Mucosa of descending colon (tissue), 3 donors: ENCODE data around the gene DSTYK. TPM values are rescaled to one million over a fixed set of nuclear protein-coding genes. Genes with fewer than 3 reads are reported as not detected.
A peak's percentile ranks its signal among the peaks of the same experiment; 100 is the strongest.

Experiments used
- ATAC-seq: fragments of 200-7000 bp; cut with Tn5 transposase; one replicate; pipeline ENCODE4 v1.9.1; 2020; ENCODE audit warnings: mild to moderate bottlenecking, moderate library complexity
- DNase-seq, 3 donors: peaks; one replicate each; pipeline ENCODE4 v3.0.0-alpha.2; 2020
- H3K36me3 ChIP-seq: fragments of 200-600 bp; one replicate; pipeline ENCODE4 v1.8.0; 2021; ENCODE audit warnings: low read depth, mild to moderate bottlenecking
- H3K4me1 ChIP-seq: fragments of 200-600 bp; one replicate; pipeline ENCODE4 v1.8.0; 2021; ENCODE audit warnings: low read depth, mild to moderate bottlenecking
- H3K4me3 ChIP-seq: fragments of 200-600 bp; one replicate; pipeline ENCODE4 v1.8.0; 2021; ENCODE audit warnings: mild to moderate bottlenecking
- H3K9me3 ChIP-seq: fragments of 200-600 bp; one replicate; pipeline ENCODE4 v1.8.0; 2021; ENCODE audit warnings: mild to moderate bottlenecking
- intact Hi-C, 2 donors: fragments of 100-400 bp; cut with DNase I in 1 of 2; cut with micrococcal nuclease in 1 of 2; formaldehyde crosslinking; loops; one replicate each; pipeline versions ENCODE4 v1.11.0 to v1.11.1; 2022; cut with DNase I, micrococcal nuclease
- total RNA-seq, 3 donors: library from RNA; stranded (reverse); fragmentation: NEBNext Ultra II Directional in 2 of 3; extraction: Animal tissue kit (Norgen Biotek cat#: 25700) in 2 of 3; gene quantifications; one replicate each; pipeline versions ENCODE4 v1.2.1 to v1.2.4, GENCODE V29; 2021 to 2023
- TF ChIP-seq, protein P1 (sequence below): fragments of 200-600 bp; IDR thresholded peaks from one replicate; pipeline ENCODE4 v1.8.0; 2022; ENCODE audit warnings: antibody characterized with exemption, mild to moderate bottlenecking
- donor health status: DM: no; HTN: no; CAD: no; lungs with moderate emphysema.
- donor health status: DM: no; HTN: no; CAD: no.
- donor health status: DM: no; HTN: yes; CAD: no.

DSTYK gene
- total RNA-seq, 3 donors from 2014 or later: 5.3 to 13.9 (median 5.8) TPM

DNA sequence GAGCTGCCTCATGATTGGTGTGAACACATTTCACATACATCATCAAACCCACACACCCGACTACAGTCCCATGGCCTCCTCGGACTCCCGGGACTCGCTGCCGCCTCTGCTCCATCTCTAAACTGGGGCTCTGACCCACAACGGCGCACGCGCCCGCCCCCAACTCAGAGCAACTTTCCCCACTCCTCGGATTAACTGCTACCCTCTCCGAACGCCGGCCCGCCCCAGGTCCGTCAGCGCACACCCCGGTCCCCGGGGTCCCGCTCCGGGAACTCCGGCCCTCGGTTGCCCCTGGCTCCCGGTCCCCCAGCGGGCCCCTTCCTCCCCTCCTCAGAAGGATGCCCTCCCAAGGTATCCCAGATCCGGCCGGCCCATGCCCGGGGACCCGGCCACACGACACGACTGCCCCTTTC is 740 bp downstream of the DSTYK start:
- TF ChIP-seq, protein P1, sequence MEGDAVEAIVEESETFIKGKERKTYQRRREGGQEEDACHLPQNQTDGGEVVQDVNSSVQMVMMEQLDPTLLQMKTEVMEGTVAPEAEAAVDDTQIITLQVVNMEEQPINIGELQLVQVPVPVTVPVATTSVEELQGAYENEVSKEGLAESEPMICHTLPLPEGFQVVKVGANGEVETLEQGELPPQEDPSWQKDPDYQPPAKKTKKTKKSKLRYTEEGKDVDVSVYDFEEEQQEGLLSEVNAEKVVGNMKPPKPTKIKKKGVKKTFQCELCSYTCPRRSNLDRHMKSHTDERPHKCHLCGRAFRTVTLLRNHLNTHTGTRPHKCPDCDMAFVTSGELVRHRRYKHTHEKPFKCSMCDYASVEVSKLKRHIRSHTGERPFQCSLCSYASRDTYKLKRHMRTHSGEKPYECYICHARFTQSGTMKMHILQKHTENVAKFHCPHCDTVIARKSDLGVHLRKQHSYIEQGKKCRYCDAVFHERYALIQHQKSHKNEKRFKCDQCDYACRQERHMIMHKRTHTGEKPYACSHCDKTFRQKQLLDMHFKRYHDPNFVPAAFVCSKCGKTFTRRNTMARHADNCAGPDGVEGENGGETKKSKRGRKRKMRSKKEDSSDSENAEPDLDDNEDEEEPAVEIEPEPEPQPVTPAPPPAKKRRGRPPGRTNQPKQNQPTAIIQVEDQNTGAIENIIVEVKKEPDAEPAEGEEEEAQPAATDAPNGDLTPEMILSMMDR: no peak
- no peaks in the 10 kb centered on the region for H3K9me3 ChIP-seq
- no peaks in the 10 kb centered on the region for H3K36me3 ChIP-seq
- peak overlapping the region; percentile 75 for H3K4me3 ChIP-seq
- intact Hi-C loops: no loop called here
- H3K4me1 ChIP-seq: peaks cover 3% of the 10 kb centered on the region
- ATAC-seq (peak; percentile 24), DNase-seq (peak in 1 of 3 donors; percentile 39)

DNA sequence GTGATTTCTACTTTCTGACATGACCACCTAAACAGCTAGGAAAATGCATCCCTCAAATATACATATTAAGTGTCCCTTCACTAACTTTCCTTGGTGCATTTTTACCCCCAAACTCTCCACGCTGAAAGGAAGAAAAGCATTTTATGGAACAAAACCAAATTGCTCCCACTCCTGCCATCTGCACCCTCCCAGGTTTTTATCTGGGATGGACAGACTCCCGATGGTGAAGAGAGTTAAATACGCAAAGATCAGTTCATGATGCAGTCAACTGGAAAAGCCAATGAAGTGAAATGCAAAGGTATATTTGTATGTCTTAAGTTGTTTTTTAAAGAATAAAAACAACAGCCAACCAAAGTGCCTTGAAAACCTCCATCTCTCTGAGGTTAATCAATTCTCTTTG is 2.7 kb downstream of the DSTYK start:
- no peak for ATAC-seq
- Histone ChIP-seq H3K4me1 (peaks cover 3% of the 10 kb centered on the region), H3K36me3 (no peaks in the 10 kb centered on the region), H3K4me3 (no peak overlapping the region), H3K9me3 (no peaks in the 10 kb centered on the region)
- TF ChIP-seq, protein P1: no peak
- intact Hi-C loops: no loop called here
- DNase-seq: no peak

DNA sequence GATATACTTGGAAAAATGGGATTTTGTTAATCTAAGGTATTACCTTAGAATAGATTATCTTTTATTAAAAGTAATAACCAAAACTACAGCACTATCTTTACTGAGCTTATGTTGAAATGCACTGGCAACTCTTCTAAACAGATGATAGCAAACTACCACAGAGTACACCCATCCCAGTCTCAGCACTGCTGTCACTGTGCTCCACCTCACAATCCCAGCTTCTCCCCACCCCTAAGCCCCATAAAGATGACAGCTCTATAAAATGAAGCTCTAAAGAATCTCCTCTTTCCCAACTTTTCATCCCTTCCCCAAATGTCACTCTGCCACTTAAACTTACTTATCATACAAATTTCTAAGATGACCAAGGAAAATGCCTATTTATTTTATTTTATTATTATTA is 6.4 kb downstream of the DSTYK start:
- peaks cover 3% of the 10 kb centered on the region for H3K4me1 ChIP-seq
- intact Hi-C loops: no loop called here
- ATAC-seq (no peak), DNase-seq (no peak)
- TF ChIP-seq, protein P1: no peak
- H3K36me3 ChIP-seq: no peaks in the 10 kb centered on the region
- H3K9me3 ChIP-seq: no peaks in the 10 kb centered on the region
- no peak overlapping the region for H3K4me3 ChIP-seq

DNA sequence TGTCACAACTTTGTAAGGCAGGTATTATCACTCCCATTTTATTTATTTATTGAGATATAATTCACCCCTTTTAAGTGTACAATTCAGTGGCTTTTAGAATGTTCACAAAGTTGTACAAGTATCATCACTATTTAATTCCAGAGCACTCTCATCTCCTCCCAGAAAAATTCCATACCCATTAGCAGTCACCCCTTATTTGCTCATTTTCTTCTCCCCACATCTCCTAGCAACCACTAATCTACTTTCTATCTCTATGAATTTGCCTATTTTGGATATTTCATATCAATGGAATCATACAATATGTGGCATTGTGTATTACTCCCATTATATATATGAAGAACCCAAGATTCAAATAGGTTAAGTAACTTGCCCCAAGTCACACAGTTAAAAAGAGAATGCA is 7.0 kb downstream of the DSTYK start:
- intact Hi-C loops: no loop called here
- H3K4me3 ChIP-seq: no peak overlapping the region
- ATAC-seq: no peak

DNA sequence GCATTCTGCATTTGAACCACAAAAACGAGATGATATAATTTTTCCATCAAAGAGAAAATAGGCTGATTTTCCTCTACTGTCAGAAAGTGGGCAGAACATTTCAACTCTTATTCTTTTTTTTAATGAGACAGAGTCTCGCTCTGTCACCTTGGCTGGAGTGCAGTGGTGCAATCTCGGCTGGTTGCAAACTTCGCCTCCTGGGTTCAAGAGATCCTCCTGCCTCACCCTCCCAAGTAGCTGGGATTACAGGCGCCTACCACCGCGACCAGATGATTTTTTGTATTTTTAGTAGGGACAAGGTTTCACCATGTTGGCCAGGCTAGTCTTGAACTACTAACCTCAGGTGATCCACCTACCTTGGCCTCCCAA is 11.6 kb downstream of the DSTYK start:
- DNase-seq (no peak), ATAC-seq (no peak)
- no peaks in the 10 kb centered on the region for H3K36me3 ChIP-seq
- intact Hi-C loops: no loop called here
- no peaks in the 10 kb centered on the region for H3K4me1 ChIP-seq
- H3K4me3 ChIP-seq: no peak overlapping the region
- TF ChIP-seq, protein P1: no peak
- H3K9me3 ChIP-seq: no peaks in the 10 kb centered on the region

More for the DNA sequence above, 7.0 kb downstream of the DSTYK start:
- no peak for DNase-seq
- H3K36me3 ChIP-seq: no peaks in the 10 kb centered on the region
- H3K4me1 ChIP-seq: no peaks in the 10 kb centered on the region
- H3K9me3 ChIP-seq: no peaks in the 10 kb centered on the region
- TF ChIP-seq, protein P1: no peak
